HepG2 (cell line): Measurements from ENCODE around the gene CHMP4B. TPM values are rescaled to one million over a fixed set of nuclear protein-coding genes. Genes with fewer than 3 reads are reported as not detected.

Experiments used
- BORCS8-MEF2B ChIP-seq: sonication (generic); formaldehyde crosslinking; IDR thresholded peaks from 2 replicates; pipeline ENCODE4 v1.8.0; 2022; ENCODE audit warnings: mild to moderate bottlenecking, missing genetic modification reagents
- CAMTA2 ChIP-seq: sonication (generic); formaldehyde crosslinking; IDR thresholded peaks from 2 replicates; pipeline ENCODE4 v1.4.0; 2020; ENCODE audit warnings: mild to moderate bottlenecking, missing genetic modification reagents, borderline replicate concordance
- HNRNPH1 ChIP-seq: fragments of 200-400 bp; formaldehyde crosslinking; optimal IDR thresholded peaks from 2 replicates; pipeline ENCODE3; 2017; ENCODE audit warnings: mild to moderate bottlenecking, low read depth, low read length
- HOXA7 ChIP-seq: sonication (generic); formaldehyde crosslinking; IDR thresholded peaks from 2 replicates; pipeline ENCODE4 v1.8.1; 2022; ENCODE audit warnings: mild to moderate bottlenecking, missing genetic modification reagents, moderate library complexity
- IKZF4 ChIP-seq: sonication (generic); formaldehyde crosslinking; IDR thresholded peaks from 2 replicates; pipeline ENCODE4 v1.5.1; 2020; ENCODE audit warnings: borderline replicate concordance, mild to moderate bottlenecking, low read depth, missing genetic modification reagents; ENCODE audit errors: not compliant biosample characterization
- KMT2B ChIP-seq: IDR thresholded peaks from 2 replicates; pipeline ENCODE4 v1.6.1; 2016; ENCODE audit warnings: missing genetic modification reagents, missing compliant biosample characterization
- MXD4 ChIP-seq: IDR thresholded peaks from 2 replicates; pipeline ENCODE4 v1.6.1; 2016; ENCODE audit warnings: mild to moderate bottlenecking, missing biosample characterization, missing genetic modification reagents
- PRMT3 ChIP-seq: sonication (generic); formaldehyde crosslinking; IDR thresholded peaks from 2 replicates; pipeline ENCODE4 v1.8.1; 2022; ENCODE audit warnings: low read depth, mild to moderate bottlenecking, moderate library complexity, missing genetic modification reagents, borderline replicate concordance
- SOX6 ChIP-seq, 2 experiments: fragments of 450-650 bp in 1 of 2; sonication (generic) in 1 of 2; formaldehyde crosslinking in 1 of 2; IDR thresholded peaks; 2 replicates each; pipeline versions ENCODE4 v1.4.0 to v1.6.1; 2017 to 2020; ENCODE audit warnings: antibody characterized with exemption in 1 of 2, mild to moderate bottlenecking in 1 of 2, missing genetic modification reagents in 1 of 2
- ZBTB8A ChIP-seq: sonication (generic); formaldehyde crosslinking; IDR thresholded peaks from 2 replicates; pipeline ENCODE4 v1.4.0; 2020; ENCODE audit warnings: mild to moderate bottlenecking, low read depth, missing genetic modification reagents, borderline replicate concordance
- ZFP36L1 ChIP-seq: sonication (generic); formaldehyde crosslinking; IDR thresholded peaks from 2 replicates; pipeline ENCODE4 v1.8.0; 2022; ENCODE audit warnings: mild to moderate bottlenecking, missing genetic modification reagents, moderate library complexity
- ZFP62 ChIP-seq: sonication (generic); formaldehyde crosslinking; IDR thresholded peaks from 2 replicates; pipeline ENCODE4 v1.4.0; 2020; ENCODE audit warnings: missing genetic modification reagents
- ZNF629 ChIP-seq: sonication (generic); formaldehyde crosslinking; conservative IDR thresholded peaks from 2 replicates; pipeline ENCODE4 v1.5.0; 2020; ENCODE audit warnings: missing genetic modification reagents
- ZNF792 ChIP-seq: IDR thresholded peaks from 2 replicates; pipeline ENCODE4 v1.6.1; 2016
- polyA plus RNA-seq, 8 experiments: library from polyadenylated mRNA; depleted of rRNA in 3 of 8; stranded (reverse) in 7 of 8; unstranded in 1 of 8; fragments of >200 nt; fragmentation: Illumina TruSeq in 4 of 8; extraction: Trizol in 4 of 8; gene quantifications; 2 replicates each; pipeline versions ENCODE4 v1.2.1 to v1.2.3, GENCODE V29; 2011 to 2016; ENCODE audit warnings: low read depth in 4 of 8, missing spikeins in 1 of 8, mixed read lengths in 1 of 8; ENCODE audit not compliant: insufficient read depth in 1 of 8
- total RNA-seq, 5 experiments: library from RNA; depleted of rRNA; stranded (reverse); fragments of >200 nt; fragmentation: Illumina TruSeq; extraction: Trizol; gene quantifications; 2 replicates each; pipeline ENCODE4 v1.2.3, GENCODE V29; 2016; ENCODE audit warnings: low read depth in 1 of 5
- TF ChIP-seq, protein P1 (sequence below): sonication (generic); formaldehyde crosslinking; IDR thresholded peaks from 2 replicates; pipeline ENCODE4 v1.8.0; 2022; ENCODE audit warnings: missing genetic modification reagents, low read depth, mild to moderate bottlenecking, borderline replicate concordance
- TF ChIP-seq, protein P2 (sequence below): IDR thresholded peaks from 2 replicates; pipeline ENCODE4 v1.6.1; 2012; ENCODE audit warnings: inconsistent platforms
- TF ChIP-seq, protein P3 (sequence below): sonication (generic); formaldehyde crosslinking; IDR thresholded peaks from 2 replicates; pipeline ENCODE4 v1.4.0; 2020; ENCODE audit warnings: missing genetic modification reagents
- TF ChIP-seq, protein P4 (sequence below): sonication (generic); formaldehyde crosslinking; IDR thresholded peaks from 2 replicates; pipeline ENCODE4 v1.4.0; 2020; ENCODE audit warnings: mild to moderate bottlenecking, missing genetic modification reagents
- TF ChIP-seq, protein P5 (sequence below): sonication (generic); formaldehyde crosslinking; IDR thresholded peaks from 2 replicates; pipeline ENCODE4 v1.5.0; 2020; ENCODE audit warnings: missing genetic modification reagents, mild to moderate bottlenecking, borderline replicate concordance
- TF ChIP-seq, protein P6 (sequence below): sonication (generic); formaldehyde crosslinking; IDR thresholded peaks from 2 replicates; pipeline ENCODE4 v1.4.0; 2020; ENCODE audit warnings: mild to moderate bottlenecking, missing genetic modification reagents

CHMP4B gene
- total and polyA plus RNA-seq, 2 of the 13 experiments (the other 11 are each of a cell fraction or from before 2014, with no cell fraction given) = 40.1 to 45.6 TPM

DNA sequence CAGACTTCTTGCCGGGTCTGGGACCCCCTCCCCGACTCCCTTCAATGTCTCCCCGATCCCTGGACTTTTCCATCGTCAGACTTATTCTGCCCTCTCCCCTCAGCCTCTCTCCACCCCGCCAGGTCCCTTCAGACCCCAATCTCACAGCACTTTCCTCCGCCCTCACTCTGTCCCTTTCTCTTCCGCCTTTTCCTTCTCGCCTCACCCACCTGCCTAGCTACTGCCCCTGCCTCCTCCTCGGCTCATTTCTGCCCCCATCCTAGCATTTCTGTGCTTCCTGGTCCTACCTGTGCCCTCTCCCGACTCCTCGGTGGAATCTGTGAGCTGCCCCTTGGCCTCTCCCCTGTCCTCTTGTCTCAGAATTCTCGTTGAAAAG is 616 bp downstream of the CHMP4B start (continued):
- TF ChIP-seq, protein P1, sequence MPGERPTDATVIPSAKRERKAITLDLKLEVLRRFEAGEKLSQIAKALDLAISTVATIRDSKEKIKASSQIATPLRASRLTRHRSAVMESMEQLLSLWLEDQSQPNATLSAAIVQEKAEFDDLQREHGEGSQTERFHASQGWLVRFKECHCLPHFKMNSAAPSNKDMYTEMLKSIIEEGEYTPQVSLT (CRISPR knock-in tag) = no peak
- TF ChIP-seq, protein P2, sequence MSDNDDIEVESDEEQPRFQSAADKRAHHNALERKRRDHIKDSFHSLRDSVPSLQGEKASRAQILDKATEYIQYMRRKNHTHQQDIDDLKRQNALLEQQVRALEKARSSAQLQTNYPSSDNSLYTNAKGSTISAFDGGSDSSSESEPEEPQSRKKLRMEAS = no peak
- TF ChIP-seq ZFP36L1 (CRISPR knock-in tag) (no peak), ZNF629 (no peak), MXD4 (no peak), PRMT3 (CRISPR knock-in tag) (no peak), CAMTA2 (no peak; the same call in 1 of the 2 replicates), HNRNPH1 (no peak), BORCS8-MEF2B (CRISPR knock-in tag) (peak; percentile 33; the same call in 1 of the 2 replicates), SOX6 (IDR thresholded peaks at IDR 0.05) (no peak), SOX6 (CRISPR knock-in tag; IDR thresholded peaks at IDR 0.05) (peak; percentile 12; the same call in 1 of the 2 replicates), ZNF792 (CRISPR knock-in tag) (no peak), KMT2B (CRISPR knock-in tag) (no peak), ZBTB8A (CRISPR knock-in tag) (no peak), HOXA7 (CRISPR knock-in tag) (no peak), ZFP62 (CRISPR knock-in tag) (no peak), IKZF4 (CRISPR knock-in tag) (no peak)
- TF ChIP-seq, protein P3, sequence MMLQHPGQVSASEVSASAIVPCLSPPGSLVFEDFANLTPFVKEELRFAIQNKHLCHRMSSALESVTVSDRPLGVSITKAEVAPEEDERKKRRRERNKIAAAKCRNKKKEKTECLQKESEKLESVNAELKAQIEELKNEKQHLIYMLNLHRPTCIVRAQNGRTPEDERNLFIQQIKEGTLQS (CRISPR knock-in tag) = no peak
- TF ChIP-seq, protein P4, sequence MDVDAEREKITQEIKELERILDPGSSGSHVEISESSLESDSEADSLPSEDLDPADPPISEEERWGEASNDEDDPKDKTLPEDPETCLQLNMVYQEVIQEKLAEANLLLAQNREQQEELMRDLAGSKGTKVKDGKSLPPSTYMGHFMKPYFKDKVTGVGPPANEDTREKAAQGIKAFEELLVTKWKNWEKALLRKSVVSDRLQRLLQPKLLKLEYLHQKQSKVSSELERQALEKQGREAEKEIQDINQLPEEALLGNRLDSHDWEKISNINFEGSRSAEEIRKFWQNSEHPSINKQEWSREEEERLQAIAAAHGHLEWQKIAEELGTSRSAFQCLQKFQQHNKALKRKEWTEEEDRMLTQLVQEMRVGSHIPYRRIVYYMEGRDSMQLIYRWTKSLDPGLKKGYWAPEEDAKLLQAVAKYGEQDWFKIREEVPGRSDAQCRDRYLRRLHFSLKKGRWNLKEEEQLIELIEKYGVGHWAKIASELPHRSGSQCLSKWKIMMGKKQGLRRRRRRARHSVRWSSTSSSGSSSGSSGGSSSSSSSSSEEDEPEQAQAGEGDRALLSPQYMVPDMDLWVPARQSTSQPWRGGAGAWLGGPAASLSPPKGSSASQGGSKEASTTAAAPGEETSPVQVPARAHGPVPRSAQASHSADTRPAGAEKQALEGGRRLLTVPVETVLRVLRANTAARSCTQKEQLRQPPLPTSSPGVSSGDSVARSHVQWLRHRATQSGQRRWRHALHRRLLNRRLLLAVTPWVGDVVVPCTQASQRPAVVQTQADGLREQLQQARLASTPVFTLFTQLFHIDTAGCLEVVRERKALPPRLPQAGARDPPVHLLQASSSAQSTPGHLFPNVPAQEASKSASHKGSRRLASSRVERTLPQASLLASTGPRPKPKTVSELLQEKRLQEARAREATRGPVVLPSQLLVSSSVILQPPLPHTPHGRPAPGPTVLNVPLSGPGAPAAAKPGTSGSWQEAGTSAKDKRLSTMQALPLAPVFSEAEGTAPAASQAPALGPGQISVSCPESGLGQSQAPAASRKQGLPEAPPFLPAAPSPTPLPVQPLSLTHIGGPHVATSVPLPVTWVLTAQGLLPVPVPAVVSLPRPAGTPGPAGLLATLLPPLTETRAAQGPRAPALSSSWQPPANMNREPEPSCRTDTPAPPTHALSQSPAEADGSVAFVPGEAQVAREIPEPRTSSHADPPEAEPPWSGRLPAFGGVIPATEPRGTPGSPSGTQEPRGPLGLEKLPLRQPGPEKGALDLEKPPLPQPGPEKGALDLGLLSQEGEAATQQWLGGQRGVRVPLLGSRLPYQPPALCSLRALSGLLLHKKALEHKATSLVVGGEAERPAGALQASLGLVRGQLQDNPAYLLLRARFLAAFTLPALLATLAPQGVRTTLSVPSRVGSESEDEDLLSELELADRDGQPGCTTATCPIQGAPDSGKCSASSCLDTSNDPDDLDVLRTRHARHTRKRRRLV (CRISPR knock-in tag) = 0 out of 2 replicates have a peak, but pooled peaks have one; percentile 32
- TF ChIP-seq, protein P5, sequence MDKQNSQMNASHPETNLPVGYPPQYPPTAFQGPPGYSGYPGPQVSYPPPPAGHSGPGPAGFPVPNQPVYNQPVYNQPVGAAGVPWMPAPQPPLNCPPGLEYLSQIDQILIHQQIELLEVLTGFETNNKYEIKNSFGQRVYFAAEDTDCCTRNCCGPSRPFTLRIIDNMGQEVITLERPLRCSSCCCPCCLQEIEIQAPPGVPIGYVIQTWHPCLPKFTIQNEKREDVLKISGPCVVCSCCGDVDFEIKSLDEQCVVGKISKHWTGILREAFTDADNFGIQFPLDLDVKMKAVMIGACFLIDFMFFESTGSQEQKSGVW = no peak
- TF ChIP-seq, protein P6, sequence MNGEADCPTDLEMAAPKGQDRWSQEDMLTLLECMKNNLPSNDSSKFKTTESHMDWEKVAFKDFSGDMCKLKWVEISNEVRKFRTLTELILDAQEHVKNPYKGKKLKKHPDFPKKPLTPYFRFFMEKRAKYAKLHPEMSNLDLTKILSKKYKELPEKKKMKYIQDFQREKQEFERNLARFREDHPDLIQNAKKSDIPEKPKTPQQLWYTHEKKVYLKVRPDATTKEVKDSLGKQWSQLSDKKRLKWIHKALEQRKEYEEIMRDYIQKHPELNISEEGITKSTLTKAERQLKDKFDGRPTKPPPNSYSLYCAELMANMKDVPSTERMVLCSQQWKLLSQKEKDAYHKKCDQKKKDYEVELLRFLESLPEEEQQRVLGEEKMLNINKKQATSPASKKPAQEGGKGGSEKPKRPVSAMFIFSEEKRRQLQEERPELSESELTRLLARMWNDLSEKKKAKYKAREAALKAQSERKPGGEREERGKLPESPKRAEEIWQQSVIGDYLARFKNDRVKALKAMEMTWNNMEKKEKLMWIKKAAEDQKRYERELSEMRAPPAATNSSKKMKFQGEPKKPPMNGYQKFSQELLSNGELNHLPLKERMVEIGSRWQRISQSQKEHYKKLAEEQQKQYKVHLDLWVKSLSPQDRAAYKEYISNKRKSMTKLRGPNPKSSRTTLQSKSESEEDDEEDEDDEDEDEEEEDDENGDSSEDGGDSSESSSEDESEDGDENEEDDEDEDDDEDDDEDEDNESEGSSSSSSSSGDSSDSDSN = no peak
